Thoracic aorta (tissue), 2 donors: Measurements from ENCODE around the gene TADA3. TPM values are rescaled to one million over a fixed set of nuclear protein-coding genes. Genes with fewer than 3 reads are reported as not detected.

Experiments
- ATAC-seq: fragments of 150-250 bp; one replicate; pipeline ENCODE4 v1.8.0; 2017; ENCODE audit warnings: low read depth; ENCODE audit not compliant: insufficient number of reproducible peaks, low FRiP score
- DNase-seq: peaks from one replicate; pipeline ENCODE4 v3.0.0-alpha.2; 2020; ENCODE audit warnings: low spot score
- H3K27ac ChIP-seq, 2 donors: fragments of 200-600 bp; sonication (generic); 1 replicate in 1 of 2; 2 replicates in 1 of 2; pipeline ENCODE4 v1.5.1; 2016; ENCODE audit warnings: mild to moderate bottlenecking in 2 of 2, moderate library complexity in 2 of 2
- H3K27me3 ChIP-seq: fragments of 200-600 bp; sonication (generic); replicated peaks from 2 replicates; pipeline ENCODE4 v1.6.0; 2016; ENCODE audit warnings: mild to moderate bottlenecking; ENCODE audit not compliant: insufficient read depth
- H3K36me3 ChIP-seq: fragments of 200-600 bp; sonication (generic); one replicate; pipeline ENCODE4 v1.5.1; 2016
- H3K4me1 ChIP-seq, 2 donors: fragments of 200-600 bp; sonication (generic); 1 replicate in 1 of 2; 2 replicates in 1 of 2; pipeline versions ENCODE4 v1.5.1 to v1.6.0; 2016; ENCODE audit warnings: low read depth in 2 of 2, mild to moderate bottlenecking in 1 of 2; ENCODE audit not compliant: control insufficient read depth in 1 of 2
- H3K4me3 ChIP-seq: fragments of 200-600 bp; sonication (generic); 2 replicates; pipeline ENCODE4 v1.5.1; 2016; ENCODE audit warnings: mild to moderate bottlenecking
- H3K9me3 ChIP-seq: fragments of 200-600 bp; sonication (generic); 2 replicates; pipeline ENCODE4 v1.5.1; 2016
- total RNA-seq, 2 donors: library from RNA; depleted of rRNA; stranded (reverse); fragments of >200 nt; gene quantifications; one replicate each; pipeline versions ENCODE4 v1.1.0 to v1.2.3, GENCODE V29; 2016
- TF ChIP-seq, protein P1 (sequence below): fragments of 200-600 bp; sonication (generic); IDR thresholded peaks from one replicate; pipeline ENCODE4 v1.5.1; 2019; ENCODE audit warnings: antibody characterized with exemption

The TADA3 gene
- total RNA-seq, 2 donors from 2014 or later: 61.7 to 73.6 TPM

DNA sequence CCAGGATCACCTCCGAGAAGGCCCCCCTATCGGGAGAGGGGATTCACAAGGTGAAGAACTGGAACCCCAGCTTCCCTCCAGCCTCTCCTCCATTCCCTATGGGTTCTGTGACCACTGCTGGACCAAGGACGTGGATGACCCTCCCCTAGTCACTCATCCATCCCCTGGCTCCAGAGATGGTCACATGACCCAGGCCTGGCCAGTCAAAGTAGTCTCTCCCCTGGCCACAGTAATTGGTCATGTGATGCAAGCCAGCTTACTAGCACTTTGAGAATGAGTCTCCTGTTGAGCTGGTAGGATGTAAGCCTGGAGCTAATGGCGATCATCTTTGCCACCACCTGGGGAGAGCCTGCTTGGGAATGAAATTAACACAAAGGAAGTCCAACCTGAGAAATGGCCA, 26.4 kb downstream of the TADA3 start:
- Histone ChIP-seq H3K4me1 (peaks cover 31 to 34% of the 10 kb centered on the region in 2 donors), H3K36me3 (peaks cover 10% of the 10 kb centered on the region), H3K27ac (no peak overlapping the region), H3K9me3 (no peaks in the 10 kb centered on the region), H3K4me3 (no peak overlapping the region), H3K27me3 (no peaks in the 10 kb centered on the region)
- TF ChIP-seq, protein P1, sequence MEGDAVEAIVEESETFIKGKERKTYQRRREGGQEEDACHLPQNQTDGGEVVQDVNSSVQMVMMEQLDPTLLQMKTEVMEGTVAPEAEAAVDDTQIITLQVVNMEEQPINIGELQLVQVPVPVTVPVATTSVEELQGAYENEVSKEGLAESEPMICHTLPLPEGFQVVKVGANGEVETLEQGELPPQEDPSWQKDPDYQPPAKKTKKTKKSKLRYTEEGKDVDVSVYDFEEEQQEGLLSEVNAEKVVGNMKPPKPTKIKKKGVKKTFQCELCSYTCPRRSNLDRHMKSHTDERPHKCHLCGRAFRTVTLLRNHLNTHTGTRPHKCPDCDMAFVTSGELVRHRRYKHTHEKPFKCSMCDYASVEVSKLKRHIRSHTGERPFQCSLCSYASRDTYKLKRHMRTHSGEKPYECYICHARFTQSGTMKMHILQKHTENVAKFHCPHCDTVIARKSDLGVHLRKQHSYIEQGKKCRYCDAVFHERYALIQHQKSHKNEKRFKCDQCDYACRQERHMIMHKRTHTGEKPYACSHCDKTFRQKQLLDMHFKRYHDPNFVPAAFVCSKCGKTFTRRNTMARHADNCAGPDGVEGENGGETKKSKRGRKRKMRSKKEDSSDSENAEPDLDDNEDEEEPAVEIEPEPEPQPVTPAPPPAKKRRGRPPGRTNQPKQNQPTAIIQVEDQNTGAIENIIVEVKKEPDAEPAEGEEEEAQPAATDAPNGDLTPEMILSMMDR: no peak
- no peak for DNase-seq
- ATAC-seq: no peak

DNA sequence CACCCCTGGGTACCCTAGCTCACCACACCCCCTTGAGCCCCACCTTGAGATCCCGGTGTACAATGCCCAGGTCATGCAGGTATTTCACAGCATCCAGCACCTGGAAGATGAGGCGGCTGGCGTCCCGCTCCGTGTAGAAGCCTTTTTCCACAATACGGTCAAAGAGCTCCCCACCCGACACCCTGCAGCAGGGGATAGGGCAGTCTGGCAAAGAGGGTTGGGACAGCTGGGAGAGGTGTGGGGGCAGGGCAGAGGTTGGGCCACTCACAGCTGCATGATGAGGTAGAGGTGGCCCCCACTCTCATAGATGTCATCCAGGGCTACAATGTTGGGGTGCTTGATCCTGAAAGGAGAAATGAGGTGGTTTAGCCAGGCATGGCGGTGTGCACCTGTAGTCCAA, 29.4 kb downstream of the TADA3 start:
- TF ChIP-seq, protein P1: no peak
- H3K27ac ChIP-seq: no peak overlapping the region
- DNase-seq (no peak), ATAC-seq (no peak)
- no peaks in the 10 kb centered on the region for H3K9me3 ChIP-seq
- peaks cover 23% of the 10 kb centered on the region for H3K36me3 ChIP-seq
- H3K4me1 ChIP-seq: peaks cover 10% of the 10 kb centered on the region in 2 donors
- no peak overlapping the region for H3K4me3 ChIP-seq
- no peaks in the 10 kb centered on the region for H3K27me3 ChIP-seq

DNA sequence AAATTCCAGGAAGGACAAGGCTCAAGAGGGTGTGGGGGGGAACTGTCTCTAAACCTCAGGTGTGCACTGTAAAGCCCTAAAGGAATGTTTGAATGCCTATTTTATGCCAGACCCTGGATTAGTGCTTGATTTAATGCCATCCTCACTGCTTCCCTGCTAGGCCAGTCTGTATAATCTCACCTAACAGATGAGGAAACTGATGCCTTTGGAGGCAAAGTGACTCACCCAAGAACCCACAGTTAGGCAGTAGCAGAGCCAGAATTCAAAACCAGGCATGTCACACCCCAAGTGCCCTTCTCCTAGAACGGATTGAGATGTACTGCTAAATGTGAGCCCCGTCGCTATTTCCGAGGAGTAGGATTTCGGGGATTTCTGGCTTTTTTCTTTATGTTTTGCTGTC, 30.4 kb downstream of the TADA3 start:
- Histone ChIP-seq H3K4me3 (no peak overlapping the region), H3K27ac (no peak overlapping the region), H3K9me3 (no peaks in the 10 kb centered on the region), H3K4me1 (peaks cover under 1 to 1% of the 10 kb centered on the region in 2 donors), H3K27me3 (no peaks in the 10 kb centered on the region), H3K36me3 (peaks cover 31% of the 10 kb centered on the region)
- TF ChIP-seq, protein P1: no peak
- DNase-seq: no peak
- ATAC-seq: no peak

DNA sequence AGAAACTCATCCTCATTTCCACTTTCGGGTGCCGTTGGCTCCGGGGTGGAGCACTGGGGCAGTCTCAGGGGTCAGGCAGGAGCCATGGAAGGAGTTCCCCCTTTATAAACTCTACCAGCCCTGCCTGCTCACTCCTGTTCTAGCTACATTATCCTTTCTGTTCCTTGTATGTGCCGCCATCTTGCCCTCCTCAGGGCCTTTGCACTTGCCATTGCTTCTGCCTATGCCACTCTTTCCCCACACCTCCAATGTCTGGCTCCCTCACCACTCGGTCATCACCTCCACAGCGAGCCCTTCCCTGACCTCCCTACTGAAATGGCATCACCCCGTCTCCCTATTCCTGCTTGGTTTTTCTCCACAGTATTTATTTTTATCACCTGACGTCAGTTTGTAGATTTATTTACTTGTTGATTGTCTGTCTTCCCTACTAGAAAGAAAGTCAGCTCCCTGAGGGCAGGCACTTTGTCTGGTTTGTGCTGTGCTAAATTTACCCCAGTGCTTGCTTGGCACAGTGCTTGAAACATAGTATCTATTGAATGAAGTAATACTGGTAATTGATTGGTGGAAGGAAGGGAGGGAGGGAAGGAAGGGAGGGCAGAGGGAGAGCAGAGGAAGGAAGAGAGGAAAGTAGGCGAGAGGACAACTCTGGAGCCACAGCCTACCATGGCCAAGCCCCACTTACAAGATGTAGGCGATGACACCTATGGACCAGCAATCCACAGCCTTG, 31.3 kb downstream of the TADA3 start:
- Histone ChIP-seq H3K27ac (no peak overlapping the region), H3K36me3 (peaks cover 39% of the 10 kb centered on the region), H3K9me3 (no peaks in the 10 kb centered on the region), H3K4me3 (no peak overlapping the region), H3K4me1 (no peaks in the 10 kb centered on the region), H3K27me3 (no peaks in the 10 kb centered on the region)
- no peak for DNase-seq
- TF ChIP-seq, protein P1: no peak
- no peak for ATAC-seq

DNA sequence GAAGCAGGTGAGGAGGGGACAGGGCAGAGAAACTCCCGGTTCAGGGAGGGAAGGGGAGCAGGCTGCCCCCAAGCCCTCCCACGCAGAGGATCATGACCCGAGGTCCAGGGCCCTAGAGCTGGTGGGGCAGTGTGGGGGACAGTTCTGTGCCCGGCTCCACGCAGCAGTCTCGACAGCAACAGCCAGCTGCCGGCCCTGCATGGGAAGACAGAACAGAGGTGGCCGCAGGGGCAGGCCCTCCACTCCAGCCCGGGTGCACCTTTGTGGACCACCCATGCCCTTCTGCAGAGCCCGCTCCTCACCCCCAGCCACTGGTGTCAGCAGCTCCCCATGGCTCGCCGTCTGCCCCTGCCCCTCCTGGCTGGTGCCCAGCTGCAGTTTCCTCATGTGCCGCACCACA, 34.8 kb downstream of the TADA3 start:
- Histone ChIP-seq H3K9me3 (no peaks in the 10 kb centered on the region), H3K27me3 (no peaks in the 10 kb centered on the region), H3K4me1 (peaks cover 0 to 4% of the 10 kb centered on the region in 2 donors), H3K27ac (no peak overlapping the region), H3K36me3 (peaks cover 36% of the 10 kb centered on the region), H3K4me3 (no peak overlapping the region)
- ATAC-seq (no peak), DNase-seq (no peak)
- TF ChIP-seq, protein P1: no peak
